IMR-90 (cell line): ENCODE measurements around the gene ZNF775. TPM values are rescaled to one million over a fixed set of nuclear protein-coding genes. Genes with fewer than 3 reads are reported as not detected.

Experiments used
- ATAC-seq: fragments of 200-7000 bp; cut with Tn5 transposase; 2 replicates; pipeline ENCODE4 v1.9.1; 2020; ENCODE audit warnings: low read depth, mild to moderate bottlenecking, moderate library complexity
- BruUV-seq: library from RNA; stranded (reverse); fragments of 400-500 nt; replicated peaks from 2 replicates; lab custom pipeline; 2021; lab: Mats Ljungman, UMichigan
- CTCF ChIA-PET: fragments of 300-600 bp; formaldehyde crosslinking; extraction: SDS; loops from one replicate; lab custom pipeline; 2021; ENCODE audit warnings: antibody characterized with exemption; lab: Yijun Ruan, JAX
- POLR2A ChIA-PET: fragments of 300-600 bp; sonication (Branson Sonifier 250); formaldehyde crosslinking; loops from one replicate; lab custom pipeline; 2022; ENCODE audit warnings: antibody characterized with exemption; ENCODE audit not compliant: unreplicated experiment; lab: Charles Lee
- DNase-seq: peaks from one replicate; pipeline ENCODE4 v3.0.0; 2013
- H2AFZ ChIP-seq: replicated peaks from 2 replicates; pipeline ENCODE3; 2013; ENCODE audit warnings: low read length, mild to moderate bottlenecking; ENCODE audit not compliant: poor library complexity
- H2AK5ac ChIP-seq: 2 replicates; pipeline ENCODE4 v1.6.1; 2013; ENCODE audit warnings: low read depth, low read length, inconsistent platforms
- H2AK9ac ChIP-seq: replicated peaks from 2 replicates; pipeline ENCODE3; 2013; ENCODE audit warnings: mild to moderate bottlenecking, low read depth, low read length, moderate library complexity; ENCODE audit not compliant: poor library complexity
- H2BK120ac ChIP-seq: 2 replicates; pipeline ENCODE4 v1.6.1; 2013; ENCODE audit warnings: low read depth, low read length, inconsistent platforms
- H2BK15ac ChIP-seq: 3 replicates; pipeline ENCODE4 v1.6.1; 2013; ENCODE audit warnings: low read depth, low read length, inconsistent platforms
- H2BK20ac ChIP-seq: 2 replicates; pipeline ENCODE4 v1.6.1; 2013; ENCODE audit warnings: low read depth, mild to moderate bottlenecking, inconsistent platforms, low read length, moderate library complexity
- H2BK5ac ChIP-seq: 2 replicates; pipeline ENCODE4 v1.6.1; 2013; ENCODE audit warnings: mild to moderate bottlenecking, low read depth, low read length, inconsistent platforms; ENCODE audit not compliant: poor library complexity, severe bottlenecking
- H3K14ac ChIP-seq: replicated peaks from 2 replicates; pipeline ENCODE4 v1.6.1; 2013; ENCODE audit warnings: low read depth, low read length, inconsistent platforms
- H3K18ac ChIP-seq: 2 replicates; pipeline ENCODE4 v1.6.1; 2013; ENCODE audit warnings: low read depth, low read length, control low read depth
- H3K23ac ChIP-seq: 2 replicates; pipeline ENCODE4 v1.6.1; 2013; ENCODE audit warnings: low read depth, low read length, inconsistent platforms
- H3K27ac ChIP-seq: 2 replicates; pipeline ENCODE4 v1.5.1; 2013; ENCODE audit warnings: mild to moderate bottlenecking, control low read depth, low read length; ENCODE audit not compliant: insufficient read depth
- H3K27me3 ChIP-seq: 2 replicates; pipeline ENCODE4 v1.6.1; 2013; ENCODE audit warnings: low read length; ENCODE audit not compliant: control insufficient read depth, insufficient read depth
- H3K36me3 ChIP-seq: 2 replicates; pipeline ENCODE4 v1.6.1; 2013; ENCODE audit warnings: low read length, mixed read lengths; ENCODE audit not compliant: control insufficient read depth, insufficient read depth
- H3K4ac ChIP-seq: 2 replicates; pipeline ENCODE4 v1.6.1; 2013; ENCODE audit warnings: low read depth, low read length, inconsistent platforms
- H3K4me1 ChIP-seq: 2 replicates; pipeline ENCODE4 v1.6.1; 2013; ENCODE audit warnings: low read length, mixed read lengths; ENCODE audit not compliant: control insufficient read depth, insufficient read depth
- H3K4me2 ChIP-seq: 2 replicates; pipeline ENCODE4 v1.6.1; 2013; ENCODE audit warnings: low read depth, mild to moderate bottlenecking, control low read depth, low read length, moderate library complexity
- H3K4me3 ChIP-seq: 2 replicates; pipeline ENCODE4 v1.5.1; 2013; ENCODE audit warnings: low read depth, mild to moderate bottlenecking, control low read depth, low read length, moderate library complexity; ENCODE audit not compliant: insufficient read depth
- H3K56ac ChIP-seq: 2 replicates; pipeline ENCODE4 v1.6.1; 2013; ENCODE audit warnings: low read length, inconsistent platforms; ENCODE audit not compliant: insufficient read depth; ENCODE audit errors: extremely low read depth
- H3K79me1 ChIP-seq, 2 experiments: 2 replicates each; pipeline ENCODE4 v1.6.1; 2013; ENCODE audit warnings: low read length in 2 of 2, inconsistent platforms in 1 of 2, low read depth in 1 of 2
- H3K9ac ChIP-seq: 2 replicates; pipeline ENCODE4 v1.6.1; 2013; ENCODE audit warnings: low read depth, low read length, control low read depth
- H3K9me1 ChIP-seq: 2 replicates; pipeline ENCODE4 v1.6.1; 2013; ENCODE audit warnings: low read length, inconsistent platforms; ENCODE audit not compliant: insufficient read depth
- H3K9me3 ChIP-seq: 2 replicates; pipeline ENCODE4 v1.6.1; 2013; ENCODE audit warnings: low read length; ENCODE audit not compliant: control insufficient read depth, insufficient read depth
- H4K20me1 ChIP-seq: 2 replicates; pipeline ENCODE4 v1.6.1; 2013; ENCODE audit warnings: low read length, inconsistent platforms; ENCODE audit not compliant: insufficient read depth
- H4K5ac ChIP-seq: 2 replicates; pipeline ENCODE4 v1.6.1; 2013; ENCODE audit warnings: mild to moderate bottlenecking, low read depth, low read length, control low read depth
- H4K8ac ChIP-seq, 2 experiments: 2 replicates each; pipeline ENCODE4 v1.6.1; 2013; ENCODE audit warnings: low read depth in 2 of 2, low read length in 2 of 2, control low read depth in 1 of 2, inconsistent platforms in 1 of 2
- H4K91ac ChIP-seq: 2 replicates; pipeline ENCODE4 v1.6.1; 2013; ENCODE audit warnings: low read depth, low read length, inconsistent platforms; ENCODE audit not compliant: insufficient read depth
- BHLHE40 ChIP-seq: fragments of 150-350 bp; IDR thresholded peaks from 2 replicates; pipeline ENCODE4 v1.6.1; 2016; ENCODE audit warnings: mild to moderate bottlenecking, low read depth, low read length
- CEBPB ChIP-seq: IDR thresholded peaks from 2 replicates; pipeline ENCODE4 v1.6.1; 2012; ENCODE audit warnings: low read depth, low read length, improper control_type of control experiment
- CHD1 ChIP-seq: IDR thresholded peaks from 2 replicates; pipeline ENCODE4 v1.6.1; 2012; ENCODE audit warnings: low read depth, low read length, improper control_type of control experiment
- FOS ChIP-seq: fragments of 150-350 bp; IDR thresholded peaks from 2 replicates; pipeline ENCODE4 v1.6.1; 2016; ENCODE audit warnings: low read depth, low read length
- MAFK ChIP-seq: IDR thresholded peaks from 2 replicates; pipeline ENCODE4 v1.6.1; 2012; ENCODE audit warnings: low read depth, low read length, improper control_type of control experiment
- MAZ ChIP-seq: IDR thresholded peaks from 2 replicates; pipeline ENCODE4 v1.6.1; 2012; ENCODE audit warnings: low read depth, mild to moderate bottlenecking, low read length, improper control_type of control experiment, moderate library complexity, borderline replicate concordance
- MXI1 ChIP-seq: IDR thresholded peaks from 2 replicates; pipeline ENCODE4 v1.6.1; 2012; ENCODE audit warnings: low read depth, mild to moderate bottlenecking, low read length, moderate library complexity, borderline replicate concordance
- NFE2L2 ChIP-seq: fragments of 150-350 bp; IDR thresholded peaks from 2 replicates; pipeline ENCODE4 v1.6.1; 2016; ENCODE audit warnings: low read depth, mild to moderate bottlenecking, low read length
- POLR2A ChIP-seq: IDR thresholded peaks from 2 replicates; pipeline ENCODE4 v1.6.1; 2012; ENCODE audit warnings: mild to moderate bottlenecking, low read depth, low read length
- RAD21 ChIP-seq: IDR thresholded peaks from 2 replicates; pipeline ENCODE4 v1.6.1; 2012; ENCODE audit warnings: low read length, improper control_type of control experiment
- RCOR1 ChIP-seq: IDR thresholded peaks from 2 replicates; pipeline ENCODE4 v1.6.1; 2012; ENCODE audit warnings: mild to moderate bottlenecking, low read length, improper control_type of control experiment; ENCODE audit not compliant: insufficient replicate concordance
- RFX5 ChIP-seq: IDR thresholded peaks from 2 replicates; pipeline ENCODE4 v1.8.0; 2012; ENCODE audit warnings: low read depth, mild to moderate bottlenecking, low read length, moderate library complexity
- SMC3 ChIP-seq: fragments of 150-350 bp; IDR thresholded peaks from 2 replicates; pipeline ENCODE4 v1.6.1; 2016; ENCODE audit warnings: low read depth, mild to moderate bottlenecking, antibody characterized with exemption, low read length, moderate library complexity
- WGBS, 2 experiments: methylation state at CpG; one replicate each; pipeline versions ENCODE4 v1.1.5 to v1.1.7; 2013; ENCODE audit warnings: missing lambda C conversion rate in 2 of 2; ENCODE audit not compliant: insufficient read length in 1 of 2; ENCODE audit errors: extremely low coverage in 2 of 2; 5-methylcytosine and 5-hydroxymethylcytosine counted together
- dilution Hi-C: fragments of 300-500 bp; cut with HindIII; formaldehyde crosslinking; loops from one replicate; pipeline ENCODE4 v1.14.3; 2018; ENCODE audit warnings: low sequenced_read_pairs; ENCODE audit not compliant: unreplicated experiment
- in situ Hi-C: fragments of 300-500 bp; cut with MboI; formaldehyde crosslinking; loops from 3 replicates; pipeline ENCODE4 v1.14.3; 2019; ENCODE audit warnings: low sequenced_read_pairs, inconsistent platforms, mixed read lengths
- intact Hi-C: fragments of 100-400 bp; cut with micrococcal nuclease; formaldehyde crosslinking; loops from 2 replicates; pipeline ENCODE4 v1.10.0; 2022
- polyA plus RNA-seq, 3 experiments: library from polyadenylated mRNA; depleted of rRNA; stranded (reverse); fragments of >200 nt; gene quantifications; 2 replicates each; pipeline ENCODE4 v1.2.3, GENCODE V29; 2012; ENCODE audit warnings: low replicate concordance in 1 of 3
- total RNA-seq: library from RNA; depleted of rRNA; stranded (reverse); fragments of >200 nt; gene quantifications from 2 replicates; pipeline ENCODE4 v1.2.3, GENCODE V29; 2012
- TF ChIP-seq, protein P1 (sequence below): fragments of 150-350 bp; IDR thresholded peaks from 2 replicates; pipeline ENCODE4 v1.6.1; 2016; ENCODE audit warnings: low read depth, mild to moderate bottlenecking, low read length, moderate library complexity, borderline replicate concordance
- TF ChIP-seq, protein P2 (sequence below): conservative IDR thresholded peaks from 2 replicates; pipeline ENCODE4 v1.5.1; 2012; ENCODE audit warnings: mild to moderate bottlenecking, low read depth, low read length, improper control_type of control experiment
- TF ChIP-seq, protein P3 (sequence below): fragments of 150-350 bp; IDR thresholded peaks from 2 replicates; pipeline ENCODE4 v1.6.1; 2017; ENCODE audit warnings: mild to moderate bottlenecking, antibody characterized with exemption, low read length, low read depth

Gene ZNF775
- total and polyA plus RNA-seq, 2 of the 4 experiments (the other 2 are of a cell fraction), result 1.4 to 2.6 TPM

DNA sequence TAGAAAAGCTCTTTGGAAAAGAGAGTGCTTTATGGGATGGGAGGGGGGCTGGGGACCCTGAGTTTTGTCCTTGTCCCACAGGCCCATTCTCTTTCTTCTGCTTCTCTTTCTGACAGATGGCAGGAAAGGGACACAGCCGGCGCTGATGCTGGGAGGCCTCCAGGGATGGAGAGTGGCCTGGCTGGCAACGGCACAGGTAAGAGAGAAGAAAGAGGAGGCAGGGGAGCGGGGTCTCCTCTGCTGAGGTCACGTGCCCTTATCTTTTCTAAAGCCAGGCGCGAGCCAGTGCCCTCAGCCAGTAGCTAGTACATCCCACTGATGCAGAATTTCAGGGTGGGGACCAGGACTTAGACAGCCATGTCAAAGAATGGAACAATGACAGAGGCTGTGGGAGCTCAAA lies 9.2 kb downstream of the ZNF775 start:
- H3K4me2 ChIP-seq, result no peak overlapping the region
- no TSS peak for BruUV-seq
- no peaks in the 10 kb centered on the region for H3K27me3 ChIP-seq
- H4K5ac ChIP-seq, result no peak overlapping the region
- WGBS, 2 experiments, result 88% methylated on average over 4 of the region's 7 CpGs; no CpG with 5 or more reads in 1 of the 2 experiments
- peak overlapping the region; percentile 63 for H2AFZ ChIP-seq
- ATAC-seq (no peak), DNase-seq (no peak)
- H4K20me1 ChIP-seq, result peaks cover 5% of the 10 kb centered on the region; the same call in 1 of the 2 replicates
- H3K4me1 ChIP-seq, result peaks cover 9% of the 10 kb centered on the region; the same call in 1 of the 2 replicates
- CTCF ChIA-PET, result no interaction called here
- no peak overlapping the region for H3K14ac ChIP-seq
- H3K4me3 ChIP-seq, result no peak overlapping the region
- POLR2A ChIA-PET, result no interaction called here
- H2BK15ac ChIP-seq, result no peak overlapping the region
- H3K56ac ChIP-seq, result no peak overlapping the region
- no peak overlapping the region; the same call in 1 of the 2 replicates for H2BK120ac ChIP-seq
- no peak overlapping the region; the same call in 1 of the 2 replicates for H3K27ac ChIP-seq
- H3K23ac ChIP-seq, result no peak overlapping the region
- no peaks in the 10 kb centered on the region for H3K9me3 ChIP-seq
- H3K9ac ChIP-seq, result no peak overlapping the region
- TF ChIP-seq POLR2A, result no peak
- no peak for TF ChIP-seq MAZ
- no peak for TF ChIP-seq BHLHE40
- TF ChIP-seq, protein P1, sequence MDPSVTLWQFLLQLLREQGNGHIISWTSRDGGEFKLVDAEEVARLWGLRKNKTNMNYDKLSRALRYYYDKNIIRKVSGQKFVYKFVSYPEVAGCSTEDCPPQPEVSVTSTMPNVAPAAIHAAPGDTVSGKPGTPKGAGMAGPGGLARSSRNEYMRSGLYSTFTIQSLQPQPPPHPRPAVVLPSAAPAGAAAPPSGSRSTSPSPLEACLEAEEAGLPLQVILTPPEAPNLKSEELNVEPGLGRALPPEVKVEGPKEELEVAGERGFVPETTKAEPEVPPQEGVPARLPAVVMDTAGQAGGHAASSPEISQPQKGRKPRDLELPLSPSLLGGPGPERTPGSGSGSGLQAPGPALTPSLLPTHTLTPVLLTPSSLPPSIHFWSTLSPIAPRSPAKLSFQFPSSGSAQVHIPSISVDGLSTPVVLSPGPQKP, result no peak
- TF ChIP-seq RFX5, result no peak
- no peak for TF ChIP-seq MAFK
- TF ChIP-seq CHD1, result no peak
- TF ChIP-seq, protein P2, sequence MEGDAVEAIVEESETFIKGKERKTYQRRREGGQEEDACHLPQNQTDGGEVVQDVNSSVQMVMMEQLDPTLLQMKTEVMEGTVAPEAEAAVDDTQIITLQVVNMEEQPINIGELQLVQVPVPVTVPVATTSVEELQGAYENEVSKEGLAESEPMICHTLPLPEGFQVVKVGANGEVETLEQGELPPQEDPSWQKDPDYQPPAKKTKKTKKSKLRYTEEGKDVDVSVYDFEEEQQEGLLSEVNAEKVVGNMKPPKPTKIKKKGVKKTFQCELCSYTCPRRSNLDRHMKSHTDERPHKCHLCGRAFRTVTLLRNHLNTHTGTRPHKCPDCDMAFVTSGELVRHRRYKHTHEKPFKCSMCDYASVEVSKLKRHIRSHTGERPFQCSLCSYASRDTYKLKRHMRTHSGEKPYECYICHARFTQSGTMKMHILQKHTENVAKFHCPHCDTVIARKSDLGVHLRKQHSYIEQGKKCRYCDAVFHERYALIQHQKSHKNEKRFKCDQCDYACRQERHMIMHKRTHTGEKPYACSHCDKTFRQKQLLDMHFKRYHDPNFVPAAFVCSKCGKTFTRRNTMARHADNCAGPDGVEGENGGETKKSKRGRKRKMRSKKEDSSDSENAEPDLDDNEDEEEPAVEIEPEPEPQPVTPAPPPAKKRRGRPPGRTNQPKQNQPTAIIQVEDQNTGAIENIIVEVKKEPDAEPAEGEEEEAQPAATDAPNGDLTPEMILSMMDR, result no peak
- no peak for TF ChIP-seq SMC3
- no peak for TF ChIP-seq FOS
- TF ChIP-seq RCOR1, result no peak
- TF ChIP-seq CEBPB, result no peak
- no peak for TF ChIP-seq RAD21
- no peak for TF ChIP-seq MXI1
- TF ChIP-seq, protein P3, sequence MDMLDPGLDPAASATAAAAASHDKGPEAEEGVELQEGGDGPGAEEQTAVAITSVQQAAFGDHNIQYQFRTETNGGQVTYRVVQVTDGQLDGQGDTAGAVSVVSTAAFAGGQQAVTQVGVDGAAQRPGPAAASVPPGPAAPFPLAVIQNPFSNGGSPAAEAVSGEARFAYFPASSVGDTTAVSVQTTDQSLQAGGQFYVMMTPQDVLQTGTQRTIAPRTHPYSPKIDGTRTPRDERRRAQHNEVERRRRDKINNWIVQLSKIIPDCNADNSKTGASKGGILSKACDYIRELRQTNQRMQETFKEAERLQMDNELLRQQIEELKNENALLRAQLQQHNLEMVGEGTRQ, result no peak
- no peak for TF ChIP-seq NFE2L2
- H4K8ac ChIP-seq, result no peak overlapping the region
- H2AK9ac ChIP-seq, result peak overlapping the region; percentile 65
- peaks cover 8 to 31% of the 10 kb centered on the region in 2 experiments for H3K79me1 ChIP-seq
- no peak overlapping the region for H3K18ac ChIP-seq
- in situ Hi-C loops (no loop called here), dilution Hi-C loops (no loop called here), intact Hi-C loops (no loop called here)
- H3K4ac ChIP-seq, result no peak overlapping the region
- no peak overlapping the region for H2BK20ac ChIP-seq
- no peaks in the 10 kb centered on the region for H3K9me1 ChIP-seq
- no peak overlapping the region for H4K91ac ChIP-seq
- no peak overlapping the region for H2BK5ac ChIP-seq
- H3K36me3 ChIP-seq, result peaks cover 6% of the 10 kb centered on the region
- no peak overlapping the region for H2AK5ac ChIP-seq
